NCI-H2081 treated with DMSO at 0.1 percent for 48 hours (cell line): ENCODE measurements around the gene FAM118A.
"Not testable (repeated sequence)": the region's sequence is repeated elsewhere in the genome, so short reads cannot be mapped to it uniquely, and the experiment has no call there.

Source experiments
- DNase-seq: peaks from one replicate; lab custom pipeline; 2025; lab: John Stamatoyannopoulos, UW

FAM118A gene

DNA sequence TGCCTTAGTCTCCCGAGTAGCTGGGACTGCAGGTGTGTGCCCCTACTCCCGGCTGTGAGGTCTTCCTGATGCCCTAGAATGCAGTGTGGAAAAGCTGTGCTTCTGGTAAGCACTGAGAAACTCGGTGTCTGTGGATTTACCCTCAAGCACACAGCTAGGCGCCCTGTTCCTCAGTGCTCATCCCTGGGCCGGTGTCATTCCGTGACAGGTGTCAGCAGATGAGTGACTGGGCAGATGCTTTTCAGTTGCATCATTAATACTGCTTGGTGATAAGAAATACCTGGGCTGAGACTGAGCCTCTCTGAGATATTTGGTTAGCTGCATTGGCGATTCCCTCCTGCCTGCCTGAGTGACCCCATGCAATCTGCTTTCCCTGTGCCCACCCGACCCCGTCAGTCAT lies 21.8 kb downstream of the FAM118A start:
- DNase-seq: no peak

DNA sequence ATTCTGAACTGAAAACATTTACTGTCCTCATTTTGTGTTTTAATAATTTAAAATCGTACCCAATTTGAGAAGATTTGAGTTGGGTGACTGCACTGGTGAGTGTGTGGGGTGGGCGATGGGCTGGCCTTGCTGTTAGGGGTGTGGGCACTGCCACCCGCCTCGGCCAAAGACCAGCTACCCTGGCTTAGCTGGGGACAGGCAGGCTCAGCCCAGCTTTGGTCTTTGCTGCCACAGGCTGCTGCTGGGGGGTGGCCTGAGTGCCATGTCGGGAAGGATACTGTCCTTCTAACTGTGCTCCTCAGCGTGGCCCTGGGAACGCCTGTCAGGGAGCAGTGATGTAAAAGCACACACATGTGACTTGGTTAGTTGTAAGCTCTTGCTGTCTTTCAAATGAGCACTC lies 22.3 kb downstream of the FAM118A start:
- no peak for DNase-seq

DNA sequence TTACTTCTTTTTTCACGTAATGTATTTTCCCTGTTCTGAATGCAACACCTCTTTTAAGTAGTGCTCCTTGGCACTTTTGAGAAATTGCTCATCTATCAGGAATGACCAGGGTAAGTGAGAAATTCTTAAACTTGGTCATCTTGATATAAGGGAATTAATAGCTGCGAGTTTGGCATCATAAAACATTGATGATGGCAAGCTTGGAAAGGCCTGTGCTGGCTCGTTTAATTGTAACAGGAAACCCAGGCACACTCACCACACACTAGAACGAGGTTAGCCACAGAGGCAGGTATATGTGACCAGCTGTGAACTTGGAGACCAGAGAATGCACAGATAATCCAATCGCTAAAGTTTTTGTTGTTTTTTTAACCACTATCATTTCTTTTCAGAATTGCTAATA lies 24.3 kb downstream of the FAM118A start:
- no peak for DNase-seq

GRCh38 chr22:45334528-45334927 lies 24.8 kb downstream of the FAM118A start:
- no peak for DNase-seq

- DNase-seq: no peak
These were observed 25.5 kb downstream of the FAM118A start for GRCh38 chr22:45335021-45335818.

GRCh38 chr22:45335854-45336522 lies 26.3 kb downstream of the FAM118A start:
- DNase-seq: no peak

DNA sequence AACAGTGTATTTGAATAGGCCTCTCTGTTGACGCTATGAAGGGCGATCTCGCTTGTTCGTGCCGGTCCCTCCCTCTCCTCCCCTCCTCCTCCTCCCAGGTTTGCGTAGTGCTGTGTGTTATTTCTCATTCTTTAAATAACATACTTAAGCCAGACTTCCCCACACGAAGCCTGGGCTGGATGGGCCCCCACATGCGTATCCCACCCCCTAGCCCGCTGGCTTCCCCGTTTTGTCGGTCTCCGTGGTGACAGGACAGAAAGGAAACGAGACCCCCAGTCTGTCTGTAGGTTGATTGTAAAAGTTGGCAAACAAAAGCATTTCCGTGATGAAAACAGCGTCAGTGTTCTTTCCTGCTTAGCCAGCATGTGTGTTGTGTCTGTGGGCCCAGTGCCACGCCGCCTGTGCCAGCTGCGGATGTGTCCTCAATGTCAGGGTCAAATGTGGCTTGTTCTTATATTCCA lies 27.3 kb downstream of the FAM118A start:
- DNase-seq: peak; percentile 41

- DNase-seq: no peak
These were observed 27.8 kb downstream of the FAM118A start for GRCh38 chr22:45337536-45337935.

DNA sequence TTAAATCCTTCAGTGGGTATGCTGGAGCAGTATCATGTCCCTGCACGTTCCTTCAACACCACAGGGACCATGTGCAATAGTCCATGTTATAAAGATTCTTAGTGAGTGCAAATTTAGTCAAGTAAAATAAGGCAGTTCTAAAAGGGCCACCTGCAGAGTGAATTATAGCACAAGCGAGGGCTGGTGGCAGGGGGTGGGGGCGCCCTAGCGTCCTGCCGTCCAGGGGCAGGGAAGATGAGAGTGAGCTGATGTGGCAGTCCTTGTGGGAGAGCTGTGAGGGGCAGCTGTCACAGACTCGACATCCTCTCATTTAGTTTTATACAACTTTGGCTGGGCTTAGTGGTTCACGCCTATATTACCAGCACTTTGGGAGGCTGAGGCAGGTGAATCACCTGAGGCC lies 29.1 kb downstream of the FAM118A start:
- DNase-seq: no peak

- no peak for DNase-seq
These were observed 30.6 kb downstream of the FAM118A start for GRCh38 chr22:45340323-45340722.

GRCh38 chr22:45341498-45341897 lies 31.8 kb downstream of the FAM118A start:
- DNase-seq: no peak

DNA sequence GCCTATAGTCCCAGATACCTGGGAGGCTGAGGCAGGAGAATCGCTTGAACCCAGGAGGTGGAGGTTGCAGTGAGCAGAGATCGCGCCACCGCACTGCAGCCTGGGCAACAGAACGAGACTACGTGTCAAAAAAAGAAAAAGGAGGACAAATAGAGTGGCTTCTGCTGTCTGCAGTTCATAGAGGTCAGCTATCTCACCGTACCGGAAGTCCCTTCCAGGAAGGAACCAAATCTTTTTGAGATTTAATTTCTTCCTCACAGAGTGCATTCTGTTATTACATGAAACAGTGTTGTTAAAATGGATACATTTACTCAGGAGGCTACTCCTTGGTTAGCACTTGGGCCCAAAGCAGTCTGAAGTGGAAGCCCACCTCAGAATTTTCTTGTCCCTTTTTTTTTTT lies 33.4 kb downstream of the FAM118A start:
- DNase-seq: no peak

- no peak for DNase-seq
These were observed 34.6 kb downstream of the FAM118A start for GRCh38 chr22:45344334-45344733.

DNA sequence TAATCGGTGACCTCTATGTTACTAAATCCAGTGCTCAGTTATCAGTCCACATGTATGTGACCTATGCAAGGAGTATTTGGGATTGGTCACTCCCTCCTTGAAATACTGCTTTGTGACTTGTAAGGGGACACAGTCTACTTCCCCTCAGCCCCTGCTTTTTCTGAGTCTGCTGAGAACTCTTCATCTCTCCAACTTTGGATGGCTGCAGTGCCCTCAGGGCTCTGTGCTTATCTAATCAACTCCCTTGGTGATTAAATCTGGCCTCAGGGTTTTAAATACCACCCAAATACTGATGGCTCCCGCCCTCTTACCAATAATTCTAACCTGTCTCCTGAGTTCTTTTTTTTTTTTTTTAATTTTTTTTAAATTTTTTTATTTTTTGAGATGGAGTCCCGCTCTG lies 40.2 kb downstream of the FAM118A start:
- no peak for DNase-seq

GRCh38 chr22:45351956-45352355 lies 42.2 kb downstream of the FAM118A start:
- no peak for DNase-seq

DNA sequence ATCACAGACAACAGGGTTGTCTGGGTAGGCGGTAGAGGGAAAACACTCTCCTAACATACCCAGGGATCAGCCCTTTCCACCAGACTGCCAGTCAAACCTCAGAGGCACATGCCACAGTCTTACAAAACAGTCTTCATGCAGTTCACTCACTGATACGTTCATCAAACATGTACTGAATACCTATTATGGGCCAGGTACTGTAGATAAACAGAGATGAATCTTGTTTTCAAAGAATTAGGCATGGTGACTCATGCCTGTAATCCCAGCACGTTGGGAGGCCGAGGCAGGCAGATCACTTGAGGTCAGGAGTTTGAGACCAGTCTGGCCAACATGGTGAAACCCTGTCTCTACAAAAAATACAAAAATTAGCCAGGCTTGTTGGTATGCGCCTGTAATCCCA lies 43.0 kb downstream of the FAM118A start:
- DNase-seq: not testable (repeated sequence)

DNA sequence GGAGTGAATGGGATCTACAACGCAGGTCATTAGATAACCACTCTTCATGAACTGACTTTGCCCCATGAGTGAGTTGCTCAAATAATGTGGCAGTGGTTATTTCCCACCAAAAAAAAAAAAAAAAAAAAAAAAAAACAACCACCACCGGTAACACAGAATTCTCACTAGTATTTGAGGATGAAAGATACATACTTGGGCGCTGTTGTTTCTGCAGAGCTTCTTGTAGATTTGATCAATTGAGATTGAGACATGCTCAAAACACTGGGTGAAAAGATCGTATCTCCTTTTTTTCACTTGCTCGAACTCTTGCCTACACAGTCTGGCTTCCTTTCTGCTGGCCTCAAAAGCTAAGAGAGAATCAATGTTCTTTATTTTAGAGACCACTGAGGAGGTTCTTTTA lies 44.1 kb downstream of the FAM118A start:
- no peak for DNase-seq

DNA sequence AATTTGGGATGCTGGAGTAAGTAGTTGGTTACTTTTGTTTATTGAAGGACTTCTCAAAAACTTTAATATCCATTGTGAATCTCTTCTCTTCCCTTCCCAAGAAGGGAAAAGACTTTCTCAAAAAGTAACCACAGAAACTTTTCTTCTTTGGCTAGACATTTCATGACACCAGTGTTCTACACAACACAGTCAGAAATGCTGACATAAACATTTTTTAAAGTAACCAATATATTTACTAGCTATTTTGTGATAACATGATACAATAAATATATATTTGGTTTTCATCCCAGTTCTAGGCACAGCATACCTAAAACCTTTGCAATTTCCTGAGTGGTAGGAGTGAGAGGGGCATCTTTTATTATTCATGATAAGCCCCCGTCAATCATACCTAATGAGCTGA lies 47.8 kb downstream of the FAM118A start:
- no peak for DNase-seq

DNA sequence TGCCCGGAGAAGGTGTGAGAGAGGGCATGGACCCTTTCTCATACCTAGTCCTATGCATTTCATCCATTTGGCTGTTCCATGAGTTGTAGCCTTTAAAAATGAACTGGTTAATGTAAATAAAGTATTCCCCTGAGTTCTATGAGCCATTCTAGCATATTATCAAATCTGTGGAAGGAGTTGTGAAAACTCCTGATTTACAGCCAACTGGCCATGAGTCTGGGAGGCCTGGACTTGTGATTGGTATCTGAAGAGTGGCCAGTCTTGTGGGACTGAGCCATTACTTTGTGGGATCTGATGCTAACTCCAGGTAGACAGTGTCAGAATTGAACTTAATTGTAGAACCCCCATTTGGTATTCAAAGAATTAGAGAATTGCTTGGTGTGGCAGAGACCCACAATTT lies 48.4 kb downstream of the FAM118A start:
- DNase-seq: no peak

GRCh38 chr22:45359627-45360026 lies 49.9 kb downstream of the FAM118A start:
- DNase-seq: no peak

DNA sequence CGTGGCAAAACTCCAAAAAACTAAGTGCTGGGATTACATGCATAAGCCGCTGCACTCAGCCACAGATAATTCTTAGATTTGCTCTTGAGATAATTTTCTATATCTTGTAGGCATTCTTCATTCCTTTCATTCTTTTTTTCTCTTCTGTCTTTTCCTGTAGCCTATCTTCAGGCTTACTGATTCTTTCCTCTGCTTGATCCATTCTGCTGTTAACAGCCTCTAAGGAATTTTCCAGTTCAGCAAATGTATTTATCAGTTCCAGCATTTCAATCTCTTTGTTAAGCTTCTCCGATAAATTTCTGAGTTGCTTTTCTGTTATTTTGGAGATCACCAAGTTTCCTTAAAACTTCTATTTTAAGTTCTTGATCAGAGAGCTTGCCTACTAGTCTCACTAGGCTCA lies 57.0 kb downstream of the FAM118A start:
- DNase-seq: no peak

DNA sequence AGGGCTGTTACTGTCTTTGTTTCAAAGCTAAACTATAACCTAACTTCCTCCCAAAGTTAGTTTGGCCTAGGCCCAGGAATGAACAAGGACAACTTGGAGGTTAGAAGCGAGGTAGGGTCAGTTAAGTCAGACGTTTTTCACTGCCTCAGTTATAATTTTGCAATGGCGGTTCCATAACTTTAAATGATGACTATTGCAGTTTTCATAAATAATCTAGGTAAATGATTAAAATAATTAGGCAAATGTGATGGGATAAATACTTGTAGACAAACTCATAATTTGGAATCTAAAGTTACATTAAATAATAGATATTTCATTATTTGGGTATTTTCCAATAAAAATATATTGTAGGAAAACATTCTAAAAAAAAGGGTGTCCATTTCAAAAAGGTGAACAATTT lies 63.9 kb downstream of the FAM118A start:
- not testable (repeated sequence) for DNase-seq

DNA sequence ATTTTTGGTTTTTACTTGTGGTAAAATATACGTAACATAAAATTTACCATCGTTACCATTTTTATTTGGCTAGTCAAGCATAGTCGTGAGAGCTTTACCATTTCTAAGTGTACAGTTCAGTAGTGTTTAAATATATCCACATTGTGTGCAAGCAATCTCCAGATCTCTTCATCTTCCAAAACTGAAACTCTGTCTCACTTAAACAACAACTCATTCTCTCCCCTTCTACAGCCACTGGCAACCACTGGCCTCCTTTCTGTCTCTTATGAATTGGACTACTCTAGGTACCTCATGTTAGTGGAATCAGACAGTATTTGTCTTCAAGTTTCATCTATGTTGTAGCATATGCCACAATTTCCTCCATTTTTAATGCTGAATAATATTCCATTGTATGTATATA lies 66.3 kb downstream of the FAM118A start:
- DNase-seq: no peak

GRCh38 chr22:45376703-45377102 lies 67.0 kb downstream of the FAM118A start:
- DNase-seq: no peak
